GM12878 (cell line): ENCODE results near the gene TMEM176B. TPM values are rescaled to one million over a fixed set of nuclear protein-coding genes. Genes with fewer than 3 reads are reported as not detected.

ENCODE experiments used
- ATAC-seq: fragments of 200-7000 bp; cut with Tn5 transposase; 3 replicates; pipeline ENCODE4 v1.9.1; 2020; ENCODE audit warnings: mild to moderate bottlenecking, moderate library complexity
- BruUV-seq: library from RNA; stranded (reverse); fragments of 400-500 nt; replicated peaks from 2 replicates; lab custom pipeline; 2021; lab: Mats Ljungman, UMichigan
- CTCF ChIA-PET: fragments of 300-600 bp; sonication (Branson Sonifier 250); formaldehyde crosslinking; extraction: SDS; loops from one replicate; lab custom pipeline; 2021; ENCODE audit warnings: inconsistent platforms; lab: Yijun Ruan, JAX
- POLR2A ChIA-PET: fragments of 350-600 bp; formaldehyde crosslinking; extraction: SDS; loops from one replicate; lab custom pipeline; 2021; ENCODE audit warnings: inconsistent platforms; lab: Charles Lee
- RAD21 ChIA-PET: fragments of 300-600 bp; sonication (Branson Sonifier 250); formaldehyde crosslinking; loops from one replicate; lab custom pipeline; 2023; ENCODE audit warnings: antibody characterized with exemption; ENCODE audit not compliant: unreplicated experiment; lab: Charles Lee
- SMC1A ChIA-PET: fragments of 300-600 bp; sonication (Branson Sonifier 250); formaldehyde crosslinking; loops from one replicate; lab custom pipeline; 2023; ENCODE audit not compliant: unreplicated experiment, uncharacterized antibody; lab: Charles Lee
- DNase-seq: peaks from one replicate; pipeline ENCODE4 v3.0.0-alpha.2; 2011; ENCODE audit warnings: low read depth, low spot score
- FAIRE-seq: peaks from 3 replicates; lab custom pipeline; 2011; peaks lifted over from hg19 to GRCh38; lab: Jason Lieb, UNC
- H2AFZ ChIP-seq: 2 replicates; pipeline ENCODE4 v1.6.0; 2011; ENCODE audit warnings: low read depth, low read length, control low read depth; ENCODE audit not compliant: control insufficient read depth
- H3K27ac ChIP-seq: 2 replicates; pipeline ENCODE4 v1.5.1; 2011; ENCODE audit warnings: control low read depth; ENCODE audit not compliant: control insufficient read depth, insufficient read depth
- H3K27me3 ChIP-seq, 2 experiments: replicated peaks in 1 of 2; 2 replicates each; pipeline versions ENCODE4 v1.6.0 to v1.6.1; 2011; ENCODE audit warnings: low read length in 1 of 2; ENCODE audit not compliant: control insufficient read depth in 2 of 2, insufficient read depth in 2 of 2
- H3K36me3 ChIP-seq, 2 experiments: 2 replicates each; pipeline ENCODE4 v1.5.1; 2011; ENCODE audit warnings: low read length in 1 of 2; ENCODE audit not compliant: control insufficient read depth in 2 of 2, insufficient read depth in 2 of 2
- H3K4me1 ChIP-seq: 2 replicates; pipeline ENCODE4 v1.6.1; 2011; ENCODE audit warnings: mild to moderate bottlenecking, low read length, moderate library complexity, mixed read lengths; ENCODE audit not compliant: control insufficient read depth, insufficient read depth
- H3K4me2 ChIP-seq: 2 replicates; pipeline ENCODE4 v1.6.0; 2011; ENCODE audit warnings: control low read depth; ENCODE audit not compliant: control insufficient read depth, insufficient read depth
- H3K4me3 ChIP-seq: fragments of 200-600 bp; sonication (generic); 2 replicates; pipeline ENCODE4 v1.5.1; 2016
- H3K79me2 ChIP-seq: 2 replicates; pipeline ENCODE4 v1.6.0; 2011; ENCODE audit warnings: low read length; ENCODE audit not compliant: control insufficient read depth, insufficient read depth
- H3K9ac ChIP-seq: 2 replicates; pipeline ENCODE4 v1.8.0; 2011; ENCODE audit warnings: low read length, control low read depth, mixed read lengths; ENCODE audit not compliant: control insufficient read depth, insufficient read depth
- H3K9me3 ChIP-seq: replicated peaks from 3 replicates; pipeline ENCODE4 v1.5.1; 2011; ENCODE audit warnings: mild to moderate bottlenecking, low read length; ENCODE audit not compliant: control insufficient read depth, insufficient read depth
- H4K20me1 ChIP-seq: 2 replicates; pipeline ENCODE4 v1.6.0; 2011; ENCODE audit not compliant: control insufficient read depth, insufficient read depth
- BHLHE40 ChIP-seq, 2 experiments: fragments of 450-650 bp in 1 of 2; IDR thresholded peaks; 2 replicates each; pipeline ENCODE4 v1.6.1; 2011 to 2017; ENCODE audit warnings: low read depth in 2 of 2, borderline replicate concordance in 1 of 2, improper control_type of control experiment in 1 of 2, low read length in 1 of 2, mild to moderate bottlenecking in 1 of 2
- MTA2 ChIP-seq: fragments of 450-650 bp; IDR thresholded peaks from 2 replicates; pipeline ENCODE4 v1.6.1; 2016; ENCODE audit warnings: low read depth, mild to moderate bottlenecking, moderate library complexity
- NBN ChIP-seq: fragments of 450-650 bp; IDR thresholded peaks from 2 replicates; pipeline ENCODE4 v1.6.1; 2016
- NFYA ChIP-seq: IDR thresholded peaks from 2 replicates; pipeline ENCODE4 v1.6.1; 2011; ENCODE audit warnings: low read depth, mild to moderate bottlenecking, low read length, improper control_type of control experiment, borderline replicate concordance
- NR2C1 ChIP-seq: fragments of 450-650 bp; IDR thresholded peaks from 2 replicates; pipeline ENCODE4 v1.6.1; 2017; ENCODE audit warnings: antibody characterized with exemption, mild to moderate bottlenecking, moderate library complexity
- NRF1 ChIP-seq: conservative IDR thresholded peaks from 2 replicates; pipeline ENCODE4 v1.6.1; 2011; ENCODE audit warnings: mild to moderate bottlenecking, low read depth, low read length, improper control_type of control experiment
- RELA ChIP-seq: fragments of 450-650 bp; IDR thresholded peaks from 2 replicates; pipeline ENCODE4 v1.8.0; 2014; ENCODE audit warnings: borderline replicate concordance; ENCODE audit not compliant: partially characterized antibody
- SUPT20H ChIP-seq: IDR thresholded peaks from 2 replicates; pipeline ENCODE4 v1.6.1; 2011; ENCODE audit warnings: low read depth, mild to moderate bottlenecking, low read length, moderate library complexity, borderline replicate concordance; ENCODE audit not compliant: control insufficient read depth
- TARDBP ChIP-seq: IDR thresholded peaks from 2 replicates; pipeline ENCODE4 v1.6.1; 2016; ENCODE audit warnings: borderline replicate concordance
- in situ Hi-C: fragments of 300-500 bp; cut with MboI; formaldehyde crosslinking; loops from 9 replicates; pipeline ENCODE4 v1.14.3; 2018; ENCODE audit warnings: mixed read lengths
- intact Hi-C: fragments of 100-400 bp; cut with micrococcal nuclease; formaldehyde crosslinking; loops from one replicate; pipeline ENCODE4 v1.14.2; 2022; ENCODE audit not compliant: unreplicated experiment
- polyA plus RNA-seq, 11 experiments: library from polyadenylated mRNA; depleted of rRNA in 4 of 11; unstranded in 6 of 11; stranded (reverse) in 5 of 11; fragments of >200 nt; fragmentation: Nextera tagmentation in 4 of 11; fragmentation: Illumina TruSeq in 1 of 11; extraction: Ambion mirVana in 4 of 11; extraction: Trizol in 1 of 11; gene quantifications; 1 replicate in 1 of 11; 2 replicates in 10 of 11; pipeline versions ENCODE4 v1.2.1 to v1.2.3, GENCODE V29; 2011 to 2016; ENCODE audit warnings: inconsistent platforms in 2 of 11, missing spikeins in 2 of 11, low read depth in 1 of 11
- total RNA-seq, 4 experiments: library from RNA; depleted of rRNA in 3 of 4; stranded (reverse); fragments of >200 nt in 3 of 4; fragmentation: Illumina TruSeq in 1 of 4; extraction: Trizol in 1 of 4; gene quantifications; 2 replicates each; pipeline versions ENCODE4 v1.2.1 to v1.2.3, GENCODE V29; 2013 to 2021
- TF ChIP-seq, protein P1 (sequence below): IDR thresholded peaks from 2 replicates; pipeline ENCODE4 v1.6.1; 2012; ENCODE audit warnings: low read depth, low read length, improper control_type of control experiment
- TF ChIP-seq, protein P2 (sequence below): fragments of 450-650 bp; IDR thresholded peaks from 2 replicates; pipeline ENCODE4 v1.6.1; 2017; ENCODE audit warnings: antibody characterized with exemption, mild to moderate bottlenecking, moderate library complexity
- TF ChIP-seq, protein P3 (sequence below): IDR thresholded peaks from 2 replicates; pipeline ENCODE4 v1.6.1; 2012; ENCODE audit warnings: low read length, inconsistent platforms

TMEM176B gene
- total and polyA plus RNA-seq, 10 of the 15 experiments (the other 5 are each of a cell fraction or from before 2014, with no cell fraction given), result 0.05 to 0.40 (median 0.20) TPM; not detected in 4

DNA sequence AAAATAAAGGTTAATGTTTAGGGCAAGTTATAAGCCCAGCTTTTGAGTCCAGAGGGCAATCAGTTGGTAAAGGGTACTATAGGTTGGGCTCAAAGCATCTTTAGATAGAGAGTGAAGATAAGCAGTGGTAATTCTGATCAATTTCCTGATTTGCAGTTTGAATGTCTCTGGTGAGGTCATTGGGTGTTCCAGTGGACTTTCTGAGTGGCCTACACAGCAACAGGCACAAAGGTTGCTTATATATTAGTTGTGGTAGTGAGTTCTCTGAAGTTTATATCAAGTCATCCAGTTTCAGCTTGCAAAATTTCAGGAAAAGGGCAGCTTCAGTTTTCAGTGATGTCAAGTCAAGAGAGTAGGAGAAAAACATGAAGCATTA, 33.8 kb downstream of the TMEM176B start:
- SMC1A ChIA-PET, result interaction anchor here (1.3 kb wide), 1 partner anchor 129 kb away, joined by 3 read pairs; no protein-coding TSS in a partner anchor
- in situ Hi-C loops (no loop called here), intact Hi-C loops (no loop called here)
- Histone ChIP-seq H4K20me1 (no peaks in the 10 kb centered on the region), H3K36me3 (no peaks in the 10 kb centered on the region), H3K4me2 (no peak overlapping the region), H3K9ac (no peak overlapping the region), H3K4me1 (no peaks in the 10 kb centered on the region), H3K27ac (no peak overlapping the region), H3K9me3 (no peaks in the 10 kb centered on the region), H2AFZ (no peak overlapping the region), H3K79me2 (no peaks in the 10 kb centered on the region), H3K4me3 (no peak overlapping the region), H3K27me3 (no peaks in the 10 kb centered on the region)
- no peak for TF ChIP-seq NBN
- no peak for TF ChIP-seq TARDBP
- TF ChIP-seq NFYA, result no peak
- TF ChIP-seq, protein P1, sequence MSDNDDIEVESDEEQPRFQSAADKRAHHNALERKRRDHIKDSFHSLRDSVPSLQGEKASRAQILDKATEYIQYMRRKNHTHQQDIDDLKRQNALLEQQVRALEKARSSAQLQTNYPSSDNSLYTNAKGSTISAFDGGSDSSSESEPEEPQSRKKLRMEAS, result no peak
- no peak for TF ChIP-seq SUPT20H
- TF ChIP-seq BHLHE40 (IDR thresholded peaks at IDR 0.05; ENCODE audit: borderline replicate concordance in 1 of 2, low read depth in 2 of 2, low read length in 1 of 2), result no peak
- TF ChIP-seq, protein P2, sequence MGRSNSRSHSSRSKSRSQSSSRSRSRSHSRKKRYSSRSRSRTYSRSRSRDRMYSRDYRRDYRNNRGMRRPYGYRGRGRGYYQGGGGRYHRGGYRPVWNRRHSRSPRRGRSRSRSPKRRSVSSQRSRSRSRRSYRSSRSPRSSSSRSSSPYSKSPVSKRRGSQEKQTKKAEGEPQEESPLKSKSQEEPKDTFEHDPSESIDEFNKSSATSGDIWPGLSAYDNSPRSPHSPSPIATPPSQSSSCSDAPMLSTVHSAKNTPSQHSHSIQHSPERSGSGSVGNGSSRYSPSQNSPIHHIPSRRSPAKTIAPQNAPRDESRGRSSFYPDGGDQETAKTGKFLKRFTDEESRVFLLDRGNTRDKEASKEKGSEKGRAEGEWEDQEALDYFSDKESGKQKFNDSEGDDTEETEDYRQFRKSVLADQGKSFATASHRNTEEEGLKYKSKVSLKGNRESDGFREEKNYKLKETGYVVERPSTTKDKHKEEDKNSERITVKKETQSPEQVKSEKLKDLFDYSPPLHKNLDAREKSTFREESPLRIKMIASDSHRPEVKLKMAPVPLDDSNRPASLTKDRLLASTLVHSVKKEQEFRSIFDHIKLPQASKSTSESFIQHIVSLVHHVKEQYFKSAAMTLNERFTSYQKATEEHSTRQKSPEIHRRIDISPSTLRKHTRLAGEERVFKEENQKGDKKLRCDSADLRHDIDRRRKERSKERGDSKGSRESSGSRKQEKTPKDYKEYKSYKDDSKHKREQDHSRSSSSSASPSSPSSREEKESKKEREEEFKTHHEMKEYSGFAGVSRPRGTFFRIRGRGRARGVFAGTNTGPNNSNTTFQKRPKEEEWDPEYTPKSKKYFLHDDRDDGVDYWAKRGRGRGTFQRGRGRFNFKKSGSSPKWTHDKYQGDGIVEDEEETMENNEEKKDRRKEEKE, result no peak
- no peak for TF ChIP-seq RELA
- TF ChIP-seq, protein P3, sequence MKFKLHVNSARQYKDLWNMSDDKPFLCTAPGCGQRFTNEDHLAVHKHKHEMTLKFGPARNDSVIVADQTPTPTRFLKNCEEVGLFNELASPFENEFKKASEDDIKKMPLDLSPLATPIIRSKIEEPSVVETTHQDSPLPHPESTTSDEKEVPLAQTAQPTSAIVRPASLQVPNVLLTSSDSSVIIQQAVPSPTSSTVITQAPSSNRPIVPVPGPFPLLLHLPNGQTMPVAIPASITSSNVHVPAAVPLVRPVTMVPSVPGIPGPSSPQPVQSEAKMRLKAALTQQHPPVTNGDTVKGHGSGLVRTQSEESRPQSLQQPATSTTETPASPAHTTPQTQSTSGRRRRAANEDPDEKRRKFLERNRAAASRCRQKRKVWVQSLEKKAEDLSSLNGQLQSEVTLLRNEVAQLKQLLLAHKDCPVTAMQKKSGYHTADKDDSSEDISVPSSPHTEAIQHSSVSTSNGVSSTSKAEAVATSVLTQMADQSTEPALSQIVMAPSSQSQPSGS, result no peak
- no peak for TF ChIP-seq MTA2
- TF ChIP-seq NR2C1, result no peak
- no peak for TF ChIP-seq NRF1
- DNase-seq (no peak), FAIRE-seq (no peak), ATAC-seq (no peak)
- CTCF ChIA-PET, result interaction anchor here (0.9 to 1.1 kb wide), 2 partner anchors 13 to 220 kb away, joined by 3 to 4 read pairs; no protein-coding TSS in a partner anchor
- BruUV-seq, result no TSS peak
- POLR2A ChIA-PET, result interaction anchor here (0.5 kb wide), 1 partner anchor 243 kb away, joined by 3 read pairs; no protein-coding TSS in a partner anchor
- RAD21 ChIA-PET, result no interaction called here
